Rectal smooth muscle tissue (tissue), 1 donor: Measurements from ENCODE around the gene CDH6.

Experiments used
- H3K27ac ChIP-seq: one replicate; pipeline ENCODE4 v1.7.0; 2013; ENCODE audit warnings: low read depth, low read length, inconsistent platforms
- H3K27me3 ChIP-seq: one replicate; pipeline ENCODE4 v1.7.0; 2013; ENCODE audit warnings: low read length; ENCODE audit not compliant: control insufficient read depth, insufficient read depth
- H3K36me3 ChIP-seq: one replicate; pipeline ENCODE4 v1.7.0; 2013; ENCODE audit warnings: low read length; ENCODE audit not compliant: control insufficient read depth, insufficient read depth
- H3K4me1 ChIP-seq: one replicate; pipeline ENCODE4 v1.7.0; 2013; ENCODE audit warnings: low read length; ENCODE audit not compliant: control insufficient read depth, insufficient read depth
- H3K4me3 ChIP-seq: one replicate; pipeline ENCODE4 v1.7.0; 2013; ENCODE audit warnings: low read length
- H3K9ac ChIP-seq: one replicate; pipeline ENCODE4 v1.7.0; 2013; ENCODE audit warnings: low read length

The CDH6 gene

DNA sequence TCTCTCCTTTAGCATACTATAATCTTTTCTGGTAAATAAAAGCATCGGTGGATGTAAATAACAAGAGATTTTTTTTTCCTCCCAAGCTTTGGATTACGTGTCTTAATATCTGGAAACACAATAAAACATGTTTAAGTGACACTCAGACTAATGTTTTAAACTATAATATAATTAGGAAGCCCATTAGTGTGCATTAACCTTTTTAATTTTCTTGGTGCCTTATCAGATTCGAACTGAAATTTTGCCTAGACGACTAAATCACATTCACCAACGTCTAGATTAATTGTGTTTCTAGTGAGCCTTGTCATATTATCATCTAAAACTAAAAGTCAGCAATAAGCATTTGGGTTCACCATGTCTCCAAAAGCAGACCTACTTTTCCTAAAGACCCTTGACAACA lies 110.2 kb downstream of the CDH6 start:
- Histone ChIP-seq H3K4me1 (no peaks in the 10 kb centered on the region), H3K36me3 (no peaks in the 10 kb centered on the region), H3K27me3 (no peaks in the 10 kb centered on the region), H3K9ac (no peak overlapping the region), H3K4me3 (no peak overlapping the region), H3K27ac (no peak overlapping the region)

DNA sequence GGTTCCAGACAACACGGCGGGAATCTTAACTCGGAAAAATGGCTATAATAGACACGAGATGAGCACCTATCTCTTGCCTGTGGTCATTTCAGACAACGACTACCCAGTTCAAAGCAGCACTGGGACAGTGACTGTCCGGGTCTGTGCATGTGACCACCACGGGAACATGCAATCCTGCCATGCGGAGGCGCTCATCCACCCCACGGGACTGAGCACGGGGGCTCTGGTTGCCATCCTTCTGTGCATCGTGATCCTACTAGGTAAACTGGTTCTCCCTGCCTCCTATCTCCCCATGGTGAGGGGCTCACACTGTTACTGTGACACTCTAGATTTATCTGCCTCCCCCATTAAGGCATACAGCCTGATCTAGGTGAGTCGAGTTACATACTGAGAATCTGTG lies 124.2 kb downstream of the CDH6 start:
- H3K27ac ChIP-seq = no peak overlapping the region
- no peak overlapping the region for H3K9ac ChIP-seq
- no peak overlapping the region for H3K4me3 ChIP-seq

DNA sequence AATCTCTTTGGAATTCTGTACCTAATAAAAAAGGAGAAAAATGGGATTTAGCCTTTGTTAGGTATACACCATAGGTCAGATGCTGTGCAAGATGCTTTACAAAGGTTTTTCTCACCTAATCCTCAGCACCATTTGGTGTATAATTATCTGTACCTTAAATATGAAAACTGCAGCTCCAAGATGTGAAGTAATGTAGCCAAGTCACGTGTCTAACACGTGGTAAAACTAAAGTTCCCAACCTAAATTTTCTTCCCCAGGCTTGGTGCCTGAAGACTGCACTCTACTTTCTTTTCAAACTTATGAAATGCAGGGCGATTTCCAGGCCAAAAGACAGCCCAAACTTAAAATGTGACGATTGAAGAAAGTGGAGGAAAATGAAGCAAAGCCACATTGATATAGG lies 125.8 kb downstream of the CDH6 start:
- Histone ChIP-seq H3K27ac (no peak overlapping the region), H3K4me1 (no peaks in the 10 kb centered on the region), H3K4me3 (no peak overlapping the region), H3K27me3 (no peaks in the 10 kb centered on the region), H3K9ac (no peak overlapping the region), H3K36me3 (no peaks in the 10 kb centered on the region)

More for the DNA sequence above, 124.2 kb downstream of the CDH6 start:
- Histone ChIP-seq H3K27me3 (no peaks in the 10 kb centered on the region), H3K4me1 (no peaks in the 10 kb centered on the region), H3K36me3 (no peaks in the 10 kb centered on the region)

DNA sequence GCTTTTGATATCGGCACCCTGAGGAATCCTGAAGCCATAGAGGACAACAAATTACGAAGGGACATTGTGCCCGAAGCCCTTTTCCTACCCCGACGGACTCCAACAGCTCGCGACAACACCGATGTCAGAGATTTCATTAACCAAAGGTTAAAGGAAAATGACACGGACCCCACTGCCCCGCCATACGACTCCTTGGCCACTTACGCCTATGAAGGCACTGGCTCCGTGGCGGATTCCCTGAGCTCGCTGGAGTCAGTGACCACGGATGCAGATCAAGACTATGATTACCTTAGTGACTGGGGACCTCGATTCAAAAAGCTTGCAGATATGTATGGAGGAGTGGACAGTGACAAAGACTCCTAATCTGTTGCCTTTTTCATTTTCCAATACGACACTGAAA lies 129.5 kb downstream of the CDH6 start:
- Histone ChIP-seq H3K9ac (no peak overlapping the region), H3K27me3 (no peaks in the 10 kb centered on the region), H3K27ac (no peak overlapping the region), H3K36me3 (no peaks in the 10 kb centered on the region), H3K4me3 (no peak overlapping the region), H3K4me1 (no peaks in the 10 kb centered on the region)

DNA sequence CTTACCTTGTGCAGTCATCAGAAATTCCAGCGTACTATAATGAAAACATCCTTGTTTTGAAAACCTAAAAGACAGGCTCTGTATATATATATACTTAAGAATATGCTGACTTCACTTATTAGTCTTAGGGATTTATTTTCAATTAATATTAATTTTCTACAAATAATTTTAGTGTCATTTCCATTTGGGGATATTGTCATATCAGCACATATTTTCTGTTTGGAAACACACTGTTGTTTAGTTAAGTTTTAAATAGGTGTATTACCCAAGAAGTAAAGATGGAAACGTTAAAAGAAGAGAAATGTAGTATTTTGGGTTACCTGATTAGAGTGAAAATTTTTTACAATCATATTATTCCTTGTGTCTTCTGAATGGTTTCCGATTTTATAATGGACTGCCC lies 131.4 kb downstream of the CDH6 start:
- no peak overlapping the region for H3K4me3 ChIP-seq
- no peak overlapping the region for H3K27ac ChIP-seq
- no peaks in the 10 kb centered on the region for H3K27me3 ChIP-seq
- no peak overlapping the region for H3K9ac ChIP-seq
- no peaks in the 10 kb centered on the region for H3K4me1 ChIP-seq
- no peaks in the 10 kb centered on the region for H3K36me3 ChIP-seq

DNA sequence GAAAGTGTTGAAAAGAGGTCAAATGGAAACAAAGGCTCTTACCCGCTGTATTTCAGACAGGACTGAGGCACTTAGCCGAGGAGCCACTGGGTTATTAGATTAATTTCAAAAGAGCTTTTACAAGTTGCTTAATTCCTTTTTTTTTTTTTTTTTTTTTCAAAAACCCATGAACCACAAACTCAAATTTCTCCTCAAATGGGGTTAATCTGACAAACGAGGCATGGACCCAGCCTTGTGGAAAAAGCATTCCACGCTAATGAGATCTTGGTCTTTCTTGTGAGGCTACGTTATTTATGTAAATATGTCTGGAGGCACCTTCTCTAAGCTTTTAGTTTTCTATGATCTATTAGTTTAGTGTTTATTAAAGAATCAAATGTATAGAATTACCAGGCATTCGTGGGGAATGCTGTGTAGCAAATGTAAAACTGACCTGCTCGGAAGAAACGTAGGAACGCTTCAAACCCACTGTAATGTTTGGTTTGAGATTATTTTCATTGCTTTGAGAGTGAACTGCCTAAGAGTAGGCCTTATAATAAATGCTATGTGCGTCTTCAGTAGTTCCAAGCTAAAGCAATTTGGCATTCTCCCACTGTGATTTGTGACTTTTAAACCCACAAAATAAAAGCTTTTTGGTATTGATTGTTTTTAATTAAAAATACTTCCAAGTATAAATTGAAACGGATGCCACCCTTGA lies 134.7 kb downstream of the CDH6 start:
- no peak overlapping the region for H3K4me3 ChIP-seq
- H3K9ac ChIP-seq = no peak overlapping the region
- H3K27ac ChIP-seq = no peak overlapping the region
- no peaks in the 10 kb centered on the region for H3K27me3 ChIP-seq
- no peaks in the 10 kb centered on the region for H3K4me1 ChIP-seq
- H3K36me3 ChIP-seq = no peaks in the 10 kb centered on the region

DNA sequence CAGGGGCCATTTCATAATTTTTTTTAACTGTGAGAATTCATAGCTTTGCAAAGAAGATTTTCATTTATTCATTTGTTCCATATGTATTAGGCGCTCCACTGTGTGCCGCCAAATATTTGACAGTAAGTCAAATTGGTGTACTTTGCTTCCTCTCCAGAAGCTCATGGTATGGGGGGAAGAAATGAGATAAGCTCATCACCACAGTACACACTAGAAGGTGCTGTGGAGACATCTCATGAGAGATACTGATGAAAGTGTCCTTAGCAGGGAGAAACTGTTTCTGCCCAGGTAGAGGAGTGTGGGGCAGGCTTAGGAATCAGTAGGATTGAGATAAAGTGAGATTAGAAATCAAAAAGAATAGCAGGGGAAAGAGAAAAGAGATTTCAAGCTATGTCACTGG lies 136.2 kb downstream of the CDH6 start:
- no peak overlapping the region for H3K4me3 ChIP-seq
- H3K4me1 ChIP-seq = no peaks in the 10 kb centered on the region
- no peak overlapping the region for H3K9ac ChIP-seq
- no peaks in the 10 kb centered on the region for H3K36me3 ChIP-seq
- no peak overlapping the region for H3K27ac ChIP-seq
- no peaks in the 10 kb centered on the region for H3K27me3 ChIP-seq

DNA sequence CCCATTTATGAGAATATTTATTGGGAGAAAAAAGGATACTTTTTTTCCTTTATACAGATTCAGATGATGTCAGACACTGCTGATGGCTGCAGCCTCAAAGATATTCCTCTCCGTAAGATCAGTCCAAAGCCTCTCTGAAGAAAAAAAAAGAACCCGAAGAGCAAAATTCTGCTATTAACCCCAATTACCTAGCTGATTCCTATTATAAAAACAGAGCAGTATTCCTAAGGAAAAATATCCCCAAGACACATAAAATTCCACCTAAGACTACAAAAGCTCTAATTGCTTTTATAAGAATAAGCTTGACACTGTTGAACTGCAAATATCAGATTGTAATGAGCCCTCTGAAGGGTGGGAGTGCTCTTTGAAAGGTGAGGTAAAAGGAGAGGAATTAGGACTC lies 138.7 kb downstream of the CDH6 start:
- H3K4me3 ChIP-seq = no peak overlapping the region
- H3K4me1 ChIP-seq = no peaks in the 10 kb centered on the region
- H3K27ac ChIP-seq = no peak overlapping the region
- no peaks in the 10 kb centered on the region for H3K36me3 ChIP-seq
- H3K9ac ChIP-seq = no peak overlapping the region
- H3K27me3 ChIP-seq = no peaks in the 10 kb centered on the region

DNA sequence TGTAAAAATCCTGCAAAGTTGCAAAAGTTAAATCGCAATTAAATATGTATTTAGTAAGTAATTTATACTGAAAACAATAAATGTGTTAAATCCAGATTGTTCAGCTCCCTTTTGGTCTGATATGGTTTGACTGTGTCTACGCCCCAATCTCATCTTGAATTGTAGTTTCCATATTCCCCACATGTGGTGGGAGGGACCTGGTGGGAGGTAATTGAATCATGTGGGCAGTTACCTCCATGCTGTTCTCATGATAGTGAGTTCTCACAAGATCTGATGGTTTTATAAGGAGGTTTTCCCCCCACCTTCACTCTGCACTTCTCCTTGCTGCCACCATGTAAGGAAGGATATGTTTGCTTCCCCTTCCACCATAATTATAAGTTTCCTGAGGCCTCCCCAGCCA lies 140.0 kb downstream of the CDH6 start:
- no peaks in the 10 kb centered on the region for H3K4me1 ChIP-seq
- H3K36me3 ChIP-seq = no peaks in the 10 kb centered on the region
- H3K4me3 ChIP-seq = no peak overlapping the region
- no peak overlapping the region for H3K9ac ChIP-seq
- H3K27me3 ChIP-seq = no peaks in the 10 kb centered on the region
- no peak overlapping the region for H3K27ac ChIP-seq

DNA sequence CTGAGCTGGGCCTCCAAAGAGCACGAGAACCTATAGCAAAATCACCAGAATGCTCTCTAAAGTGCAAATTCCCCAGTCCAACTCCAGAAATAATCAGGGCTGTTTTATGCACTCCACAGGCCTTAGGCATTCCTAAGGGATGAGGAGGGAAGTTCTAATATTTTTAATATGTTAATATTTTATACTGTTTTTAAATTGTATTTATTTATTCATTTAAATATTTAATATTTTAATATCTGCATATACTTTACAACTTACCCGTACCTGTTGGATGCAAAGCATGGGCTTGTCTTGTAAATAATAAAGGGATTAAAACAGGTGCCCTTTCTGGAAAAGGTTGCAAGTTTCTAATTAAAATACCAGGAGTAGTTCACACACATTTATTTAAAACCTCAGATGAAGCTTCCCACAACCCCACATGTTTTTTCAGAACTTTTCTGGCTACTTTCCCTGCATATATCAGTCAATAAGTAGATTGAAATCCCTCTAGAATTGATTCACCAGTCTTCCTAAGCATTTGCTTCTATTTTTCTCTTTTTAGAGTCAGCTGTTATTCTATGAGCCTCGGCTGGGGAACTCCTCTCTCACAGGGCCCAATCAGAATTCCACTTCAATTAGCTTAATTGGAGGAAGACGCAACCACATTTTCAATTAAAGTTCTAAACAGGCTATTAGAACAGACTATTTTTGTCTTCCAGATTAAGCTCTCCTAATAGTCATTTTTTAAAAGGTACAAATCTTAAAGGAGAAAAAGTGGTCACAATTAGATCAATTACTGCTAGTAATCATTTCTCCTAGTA lies 140.8 kb downstream of the CDH6 start:
- Histone ChIP-seq H3K36me3 (no peaks in the 10 kb centered on the region), H3K27me3 (no peaks in the 10 kb centered on the region), H3K27ac (no peak overlapping the region), H3K9ac (no peak overlapping the region), H3K4me1 (no peaks in the 10 kb centered on the region), H3K4me3 (no peak overlapping the region)

DNA sequence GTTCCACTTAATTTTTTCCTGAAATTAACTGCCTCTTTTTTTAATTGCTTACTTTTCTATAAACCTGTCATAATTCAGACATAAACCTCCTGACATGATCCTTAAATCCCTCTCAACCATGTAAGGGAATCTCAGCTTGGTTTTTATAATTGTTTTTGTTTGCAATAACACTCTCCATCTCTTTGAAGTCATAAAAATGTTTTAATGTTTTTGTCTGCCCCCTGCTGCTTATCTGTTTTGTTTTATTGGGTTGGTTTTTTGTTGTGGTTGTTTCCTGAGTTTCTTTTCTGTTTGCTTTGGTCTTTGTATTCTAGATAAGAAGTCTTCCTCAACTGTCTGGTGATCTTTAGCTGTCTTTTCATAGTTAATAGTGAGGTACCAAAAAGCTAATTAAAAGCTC lies 142.0 kb downstream of the CDH6 start:
- Histone ChIP-seq H3K27ac (no peak overlapping the region), H3K9ac (no peak overlapping the region), H3K4me1 (no peaks in the 10 kb centered on the region), H3K4me3 (no peak overlapping the region), H3K27me3 (no peaks in the 10 kb centered on the region), H3K36me3 (no peaks in the 10 kb centered on the region)

DNA sequence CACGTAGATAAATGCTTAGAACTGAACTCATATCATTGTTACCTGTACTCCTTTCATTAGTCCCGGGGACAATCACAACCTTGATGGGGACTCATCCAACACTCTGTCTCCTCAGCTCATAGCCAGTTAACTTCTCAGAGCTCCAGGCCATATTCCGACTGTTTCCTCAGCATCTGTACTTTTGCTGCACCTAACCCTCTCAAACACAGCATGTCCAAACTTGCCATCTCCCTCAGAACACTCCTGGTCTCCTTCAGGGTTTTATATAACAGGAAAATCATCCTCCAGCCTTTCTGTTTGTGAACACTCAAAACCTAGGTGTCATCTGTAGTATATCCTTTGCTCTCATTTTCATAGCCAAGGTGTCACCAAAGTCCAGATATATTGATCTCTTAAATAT lies 150.5 kb downstream of the CDH6 start:
- no peak overlapping the region for H3K27ac ChIP-seq
- H3K27me3 ChIP-seq = no peaks in the 10 kb centered on the region
- H3K4me1 ChIP-seq = no peaks in the 10 kb centered on the region
- no peak overlapping the region for H3K9ac ChIP-seq
- H3K4me3 ChIP-seq = no peak overlapping the region
- H3K36me3 ChIP-seq = no peaks in the 10 kb centered on the region
